Endothelial cell of umbilical vein (primary cell): Measurements from ENCODE around the gene LAMTOR2. TPM values are rescaled to one million over a fixed set of nuclear protein-coding genes. Genes with fewer than 3 reads are reported as not detected.

ENCODE experiments used
- BruUV-seq: library from RNA; stranded (reverse); fragments of 400-500 nt; replicated peaks from 2 replicates; lab custom pipeline; 2021; lab: Mats Ljungman, UMichigan
- CTCF ChIA-PET: fragments of 300-600, 350-600 bp; sonication (Branson Sonifier 250); formaldehyde crosslinking; loops from one replicate; lab custom pipeline; 2021; ENCODE audit warnings: antibody characterized with exemption, inconsistent platforms; lab: Charles Lee
- POLR2A ChIA-PET: fragments of 300-600, 350-600 bp; sonication (Branson Sonifier 250); formaldehyde crosslinking; loops from one replicate; lab custom pipeline; 2021; ENCODE audit warnings: antibody characterized with exemption, inconsistent platforms; lab: Charles Lee
- DNase-seq: peaks from one replicate; pipeline ENCODE4 v3.0.0-alpha.2; 2011; ENCODE audit warnings: low read depth, low spot score
- FAIRE-seq: peaks from 2 replicates; lab custom pipeline; 2011; peaks lifted over from hg19 to GRCh38; lab: Jason Lieb, UNC
- H2AFZ ChIP-seq: 2 replicates; pipeline ENCODE4 v1.6.0; 2012; ENCODE audit warnings: low read depth, low read length, control low read depth, inconsistent platforms
- H3K27ac ChIP-seq: 2 replicates; pipeline ENCODE4 v1.5.1; 2011; ENCODE audit warnings: low read depth, mild to moderate bottlenecking, control low read depth, low read length, moderate library complexity; ENCODE audit not compliant: insufficient read depth
- H3K27me3 ChIP-seq, 2 experiments: 2 replicates each; pipeline versions ENCODE4 v1.6.0 to v1.6.1; 2011; ENCODE audit warnings: low read length in 2 of 2, mixed read lengths in 1 of 2; ENCODE audit not compliant: control insufficient read depth in 2 of 2, insufficient read depth in 2 of 2
- H3K36me3 ChIP-seq, 2 experiments: 2 replicates in 1 of 2; 3 replicates in 1 of 2; pipeline ENCODE4 v1.5.1; 2011; ENCODE audit warnings: low read length in 2 of 2, mild to moderate bottlenecking in 1 of 2, moderate library complexity in 1 of 2; ENCODE audit not compliant: control insufficient read depth in 2 of 2, insufficient read depth in 2 of 2; ENCODE audit errors: extremely low read depth in 1 of 2
- H3K4me1 ChIP-seq: 3 replicates; pipeline ENCODE4 v1.5.1; 2011; ENCODE audit warnings: mild to moderate bottlenecking, low read length; ENCODE audit not compliant: control insufficient read depth, insufficient read depth; ENCODE audit errors: extremely low read depth
- H3K4me2 ChIP-seq: 2 replicates; pipeline ENCODE4 v1.6.1; 2011; ENCODE audit warnings: low read length, control low read depth, mixed read lengths; ENCODE audit not compliant: insufficient read depth
- H3K4me3 ChIP-seq, 3 experiments: fragments of 200-600 bp in 1 of 3; sonication (generic), shearing (Covaris generic) in 1 of 3; replicated peaks in 1 of 3; 2 replicates each; pipeline ENCODE4 v1.5.1; 2011 to 2016; ENCODE audit warnings: control low read depth in 3 of 3, low read length in 3 of 3, mild to moderate bottlenecking in 2 of 3, inconsistent platforms in 1 of 3, low read depth in 1 of 3, moderate library complexity in 1 of 3; ENCODE audit not compliant: insufficient read depth in 1 of 3
- H3K79me2 ChIP-seq: 2 replicates; pipeline ENCODE4 v1.6.0; 2012; ENCODE audit warnings: low read length, inconsistent platforms; ENCODE audit not compliant: control insufficient read depth, insufficient read depth
- H3K9ac ChIP-seq: replicated peaks from 2 replicates; pipeline ENCODE3; 2011; ENCODE audit warnings: low read length, control low read depth; ENCODE audit not compliant: insufficient read depth; ENCODE audit errors: extremely low read depth
- H3K9me1 ChIP-seq: replicated peaks from 3 replicates; pipeline ENCODE4 v1.6.0; 2011; ENCODE audit warnings: mild to moderate bottlenecking, low read length; ENCODE audit not compliant: control insufficient read depth, insufficient read depth; ENCODE audit errors: extremely low read depth
- H3K9me3 ChIP-seq: replicated peaks from 2 replicates; pipeline ENCODE4 v1.5.1; 2012; ENCODE audit warnings: low read length, inconsistent platforms; ENCODE audit not compliant: control insufficient read depth, insufficient read depth
- H4K20me1 ChIP-seq: replicated peaks from 2 replicates; pipeline ENCODE3; 2011; ENCODE audit warnings: mild to moderate bottlenecking, low read length; ENCODE audit not compliant: control insufficient read depth, insufficient read depth; ENCODE audit errors: extremely low read depth
- EZH2 ChIP-seq: IDR thresholded peaks from 2 replicates; pipeline ENCODE4 v1.6.1; 2012; ENCODE audit warnings: borderline replicate concordance, low read depth, mild to moderate bottlenecking, moderate library complexity, low read length, inconsistent platforms; ENCODE audit not compliant: severe bottlenecking
- FOS ChIP-seq: IDR thresholded peaks from 2 replicates; pipeline ENCODE4 v1.6.1; 2011; ENCODE audit warnings: mild to moderate bottlenecking, low read length, moderate library complexity, borderline replicate concordance; ENCODE audit not compliant: insufficient read depth
- GATA2 ChIP-seq: IDR thresholded peaks from 2 replicates; pipeline ENCODE4 v1.7.0; 2011; ENCODE audit warnings: low read depth, mild to moderate bottlenecking, moderate library complexity, mixed read lengths, low read length; ENCODE audit not compliant: insufficient read length, insufficient read depth
- JUN ChIP-seq: IDR thresholded peaks from 2 replicates; pipeline ENCODE4 v1.6.1; 2011; ENCODE audit warnings: borderline replicate concordance, low read depth; ENCODE audit not compliant: insufficient read length, insufficient read depth
- MYC ChIP-seq: IDR thresholded peaks from one replicate; pipeline ENCODE4 v1.6.1; 2011; ENCODE audit warnings: mild to moderate bottlenecking, low read depth, low read length
- POLR2A ChIP-seq: IDR thresholded peaks from 2 replicates; pipeline ENCODE4 v1.6.1; 2012; ENCODE audit warnings: low read depth, mild to moderate bottlenecking, control low read depth, low read length
- POLR2AphosphoS5 ChIP-seq: IDR thresholded peaks from 2 replicates; pipeline ENCODE4 v1.6.1; 2012; ENCODE audit warnings: low read depth, mild to moderate bottlenecking, control low read depth, low read length, moderate library complexity; ENCODE audit not compliant: insufficient read depth
- dilution Hi-C: fragments of 300-500 bp; cut with MboI; formaldehyde crosslinking; loops from one replicate; pipeline ENCODE4 v1.15.0; 2019; ENCODE audit warnings: low sequenced_read_pairs; ENCODE audit not compliant: extremely low pct_ligation_motif_present
- intact Hi-C: fragments of 100-400 bp; cut with micrococcal nuclease; formaldehyde crosslinking; loops from one replicate; pipeline ENCODE4 v1.10.0; 2022
- polyA plus RNA-seq, 4 experiments: library from polyadenylated mRNA; depleted of rRNA in 3 of 4; stranded (reverse) in 3 of 4; unstranded in 1 of 4; fragments of >200 nt; gene quantifications; 2 replicates each; pipeline versions ENCODE4 v1.2.1 to v1.2.3, GENCODE V29; 2011 to 2012; ENCODE audit warnings: missing spikeins in 1 of 4
- total RNA-seq: library from RNA; stranded (reverse); gene quantifications from 2 replicates; pipeline ENCODE4 v1.2.3, GENCODE V29; 2021
- TF ChIP-seq, protein P1 (sequence below): IDR thresholded peaks from 2 replicates; pipeline ENCODE4 v1.6.1; 2011; ENCODE audit not compliant: insufficient read depth, insufficient read length
- TF ChIP-seq, protein P2 (sequence below), 2 donors: IDR thresholded peaks; 1 replicate in 1 of 2; 2 replicates in 1 of 2; pipeline ENCODE4 v1.5.1; 2011; ENCODE audit warnings: low read length in 2 of 2, mild to moderate bottlenecking in 2 of 2, moderate library complexity in 2 of 2, control low read depth in 1 of 2, inconsistent platforms in 1 of 2, low read depth in 1 of 2; ENCODE audit not compliant: insufficient read depth in 1 of 2; ENCODE audit errors: extremely low read depth in 1 of 2

Gene LAMTOR2
- total and polyA plus RNA-seq, 2 donors (not counting 3 experiments of a cell fraction or from before 2014, with no cell fraction given), result 77.7 to 136 TPM

DNA sequence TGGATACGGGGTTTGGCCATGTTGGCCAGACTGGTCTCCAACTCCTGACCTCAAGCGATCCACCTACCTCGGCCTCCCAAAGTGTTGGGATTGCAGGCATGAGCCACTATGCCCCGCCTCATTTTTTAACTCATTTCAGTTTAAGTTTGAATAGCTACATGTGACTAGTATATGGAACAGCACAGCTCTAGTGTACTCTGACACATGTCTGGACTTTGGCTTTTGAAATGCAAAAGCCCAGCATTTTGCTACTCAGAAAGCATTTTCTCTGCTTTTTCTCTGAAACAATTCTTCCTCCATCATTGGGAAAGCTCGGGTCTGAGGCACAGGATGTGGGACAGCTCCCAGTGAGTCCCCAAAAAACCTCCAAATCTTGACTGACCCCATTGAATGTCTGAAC lies 29.8 kb upstream of the LAMTOR2 start:
- Histone ChIP-seq H3K4me2 (no peak overlapping the region), H3K4me3 (no peak overlapping the region), H4K20me1 (no peaks in the 10 kb centered on the region), H3K4me1 (peaks cover 5% of the 10 kb centered on the region), H3K9me3 (no peaks in the 10 kb centered on the region), H3K27me3 (no peaks in the 10 kb centered on the region), H3K9me1 (no peaks in the 10 kb centered on the region), H3K9ac (no peak overlapping the region), H3K79me2 (peaks cover 7% of the 10 kb centered on the region), H3K36me3 (no peaks in the 10 kb centered on the region), H3K27ac (no peak overlapping the region), H2AFZ (no peak overlapping the region)
- TF ChIP-seq GATA2 (no peak), MYC (no peak), EZH2 (no peak), FOS (no peak), POLR2A (no peak), JUN (no peak), POLR2AphosphoS5 (no peak)
- TF ChIP-seq, protein P1, sequence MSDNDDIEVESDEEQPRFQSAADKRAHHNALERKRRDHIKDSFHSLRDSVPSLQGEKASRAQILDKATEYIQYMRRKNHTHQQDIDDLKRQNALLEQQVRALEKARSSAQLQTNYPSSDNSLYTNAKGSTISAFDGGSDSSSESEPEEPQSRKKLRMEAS, result no peak
- TF ChIP-seq, protein P2, sequence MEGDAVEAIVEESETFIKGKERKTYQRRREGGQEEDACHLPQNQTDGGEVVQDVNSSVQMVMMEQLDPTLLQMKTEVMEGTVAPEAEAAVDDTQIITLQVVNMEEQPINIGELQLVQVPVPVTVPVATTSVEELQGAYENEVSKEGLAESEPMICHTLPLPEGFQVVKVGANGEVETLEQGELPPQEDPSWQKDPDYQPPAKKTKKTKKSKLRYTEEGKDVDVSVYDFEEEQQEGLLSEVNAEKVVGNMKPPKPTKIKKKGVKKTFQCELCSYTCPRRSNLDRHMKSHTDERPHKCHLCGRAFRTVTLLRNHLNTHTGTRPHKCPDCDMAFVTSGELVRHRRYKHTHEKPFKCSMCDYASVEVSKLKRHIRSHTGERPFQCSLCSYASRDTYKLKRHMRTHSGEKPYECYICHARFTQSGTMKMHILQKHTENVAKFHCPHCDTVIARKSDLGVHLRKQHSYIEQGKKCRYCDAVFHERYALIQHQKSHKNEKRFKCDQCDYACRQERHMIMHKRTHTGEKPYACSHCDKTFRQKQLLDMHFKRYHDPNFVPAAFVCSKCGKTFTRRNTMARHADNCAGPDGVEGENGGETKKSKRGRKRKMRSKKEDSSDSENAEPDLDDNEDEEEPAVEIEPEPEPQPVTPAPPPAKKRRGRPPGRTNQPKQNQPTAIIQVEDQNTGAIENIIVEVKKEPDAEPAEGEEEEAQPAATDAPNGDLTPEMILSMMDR (IDR thresholded peaks at IDR 0.05; ENCODE audit: extremely low read depth in 1 of 2, insufficient read depth in 1 of 2, low read depth in 1 of 2, low read length in 2 of 2), result no peak
- no TSS peak for BruUV-seq
- FAIRE-seq, result no peak
- ChIA-PET CTCF (interaction anchor here (1.0 to 2.6 kb wide), 5 partner anchors 13 to 45 kb away, joined by 3 to 92 read pairs (median 6); no protein-coding TSS in a partner anchor), POLR2A (no interaction called here)
- intact Hi-C loops (no loop called here), dilution Hi-C loops (no loop called here)
- DNase-seq, result no peak
